ENCODE data around the gene PDZRN3.
A peak's percentile ranks its signal among the peaks of the same experiment; 100 is the strongest.

Gene PDZRN3

DNA sequence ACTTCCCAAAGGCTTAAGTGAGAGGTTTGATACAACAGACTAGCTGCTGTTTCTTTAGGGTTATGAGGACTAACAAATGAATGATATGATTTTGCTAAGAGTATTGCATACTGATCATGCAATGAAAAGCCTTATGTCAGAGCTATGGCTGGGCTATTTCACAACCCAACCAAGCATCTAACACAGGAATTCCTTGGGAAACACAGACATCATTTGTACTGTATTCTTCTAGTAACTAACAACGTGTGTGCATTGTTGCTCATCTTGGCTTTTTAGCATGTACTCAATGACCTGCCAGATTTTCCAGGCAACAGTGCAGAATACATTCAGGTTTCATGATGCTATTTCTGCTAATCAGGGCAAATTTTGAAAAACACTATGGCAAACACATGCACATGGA, 19.3 kb downstream of the PDZRN3 start:
- DNase-seq (ENCODE audit: low read depth, low spot score) = no peak
- CTCF ChIA-PET = interaction anchor here (1.2 to 2.9 kb wide), 5 partner anchors 13 to 243 kb away, joined by 4 to 12 read pairs (median 6); no protein-coding TSS in a partner anchor
- POLR2A ChIA-PET = interaction anchor here (1.1 to 2.4 kb wide), 2 partner anchors 16 to 19 kb away, joined by 3 to 9 read pairs; partner anchors contain the start of gene PDZRN3

DNA sequence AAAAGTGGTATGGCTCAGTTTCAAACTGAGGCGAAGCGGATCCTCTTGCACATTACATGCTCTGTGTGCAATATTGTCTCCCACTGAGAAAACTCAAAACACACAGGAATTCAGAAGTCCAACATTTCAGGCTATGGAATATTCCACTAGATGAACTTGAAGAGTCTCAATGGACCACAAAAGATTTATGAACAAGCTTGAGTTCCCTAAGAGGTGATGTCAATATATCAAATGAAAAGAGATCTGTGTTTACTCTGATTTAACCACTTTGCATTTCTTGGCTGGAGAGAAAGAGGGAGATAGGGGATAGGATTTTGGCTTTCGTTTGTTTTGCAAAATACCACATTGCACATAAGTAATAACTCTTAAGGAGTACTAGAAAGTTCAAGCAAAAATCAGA, 20.3 kb downstream of the PDZRN3 start:
- TF ChIP-seq CTCF (IDR thresholded peaks at IDR 0.05; ENCODE audit: insufficient read depth, low read length, missing control alignments) = no peak
- DNase-seq (ENCODE audit: low read depth, low spot score) = no peak
- CTCF ChIA-PET = interaction anchor here (0.8 to 2.9 kb wide), 7 partner anchors 10 to 244 kb away, joined by 3 to 12 read pairs (median 6); no protein-coding TSS in a partner anchor
- H3K4me3 ChIP-seq (ENCODE audit: low read depth, low read length) = no peak overlapping the region
- POLR2A ChIA-PET = interaction anchor here (1.1 to 3.0 kb wide), 3 partner anchors 17 to 57 kb away, joined by 3 to 24 read pairs (median 9); partner anchors contain the start of gene PDZRN3

More for the DNA sequence above, 19.3 kb downstream of the PDZRN3 start:
- TF ChIP-seq CTCF (IDR thresholded peaks at IDR 0.05; ENCODE audit: insufficient read depth, low read length, missing control alignments) = no peak
- no peak overlapping the region for H3K4me3 ChIP-seq (ENCODE audit: low read depth, low read length)

- POLR2A ChIA-PET = interaction anchor here (2.4 to 3.0 kb wide), 2 partner anchors 21 to 56 kb away, joined by 9 to 24 read pairs; partner anchors contain the start of gene PDZRN3
- CTCF ChIA-PET = interaction anchor here (0.8 to 2.9 kb wide), 4 partner anchors 11 to 96 kb away, joined by 3 to 12 read pairs (median 6); no protein-coding TSS in a partner anchor
- no peak for TF ChIP-seq CTCF (IDR thresholded peaks at IDR 0.05; ENCODE audit: insufficient read depth, low read length, missing control alignments)
Observed at GRCh38 chr3:73603762-73604171, 21.0 kb downstream of the PDZRN3 start.

DNA sequence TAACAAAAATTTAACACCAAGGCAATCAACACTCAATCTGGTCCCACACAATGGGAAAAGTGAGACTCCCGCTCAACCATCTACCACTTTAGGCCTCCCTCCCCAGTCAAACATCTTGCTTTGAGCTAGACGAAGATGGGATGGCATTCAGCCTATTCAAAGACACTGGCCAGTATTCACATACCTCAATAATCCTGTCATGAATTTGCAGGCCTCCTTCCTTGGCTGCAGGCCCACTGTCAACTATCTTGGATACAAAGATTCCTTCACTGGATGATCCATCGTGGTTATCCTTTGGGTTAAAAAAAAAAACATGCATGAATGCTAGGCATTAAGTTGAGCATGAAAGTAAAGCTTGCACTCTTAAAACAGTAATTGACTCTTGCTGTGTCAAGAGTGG, 22.6 kb downstream of the PDZRN3 start:
- peak; percentile 91 for DNase-seq (ENCODE audit: low read depth, low spot score)
- ChIA-PET POLR2A (interaction anchor here (0.7 to 3.0 kb wide), 4 partner anchors 19 to 198 kb away, joined by 3 to 24 read pairs (median 5); no protein-coding TSS in a partner anchor), CTCF (interaction anchor here (0.6 to 3.5 kb wide), 5 partner anchors 23 to 94 kb away, joined by 3 to 18 read pairs (median 3); no protein-coding TSS in a partner anchor)
- no peak for TF ChIP-seq CTCF (IDR thresholded peaks at IDR 0.05; ENCODE audit: insufficient read depth, low read length, missing control alignments)
- H3K4me3 ChIP-seq (ENCODE audit: low read depth, low read length) = no peak overlapping the region

More at GRCh38 chr3:73603762-73604171, 21.0 kb downstream of the PDZRN3 start:
- DNase-seq (ENCODE audit: low read depth, low spot score) = no peak
- no peak overlapping the region for H3K4me3 ChIP-seq (ENCODE audit: low read depth, low read length)

DNA sequence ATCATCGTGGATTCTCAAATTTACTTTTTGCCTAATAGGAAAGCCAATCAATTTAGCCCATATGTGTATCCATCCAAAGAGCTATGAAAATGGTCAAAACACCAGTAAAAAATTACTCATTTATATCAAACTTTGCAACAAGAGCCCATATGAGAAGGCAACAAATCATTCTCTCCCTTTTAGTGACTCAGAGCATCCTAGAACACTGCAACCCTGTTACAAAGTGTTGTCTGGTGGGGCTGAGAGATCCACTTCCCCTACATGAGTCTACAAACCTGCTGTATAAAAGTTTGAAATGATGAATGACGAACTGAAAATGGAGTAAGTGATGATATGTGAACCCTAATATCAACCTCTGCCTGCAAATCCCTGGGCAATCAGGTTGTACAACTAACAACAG, 23.3 kb downstream of the PDZRN3 start:
- POLR2A ChIA-PET = interaction anchor here (1.2 to 3.0 kb wide), 3 partner anchors 20 to 54 kb away, joined by 3 to 24 read pairs (median 7); no protein-coding TSS in a partner anchor
- no peak for DNase-seq (ENCODE audit: low read depth, low spot score)
- no peak for TF ChIP-seq CTCF (IDR thresholded peaks at IDR 0.05; ENCODE audit: insufficient read depth, low read length, missing control alignments)
- H3K4me3 ChIP-seq (ENCODE audit: low read depth, low read length) = no peak overlapping the region
- CTCF ChIA-PET = interaction anchor here (1.2 to 3.5 kb wide), 2 partner anchors 40 to 94 kb away, joined by 3 to 18 read pairs; no protein-coding TSS in a partner anchor

GRCh38 chr3:73601011-73601410, 23.7 kb downstream of the PDZRN3 start:
- CTCF ChIA-PET = interaction anchor here (3.5 kb wide), 1 partner anchor 93 kb away, joined by 18 read pairs; no protein-coding TSS in a partner anchor
- no peak overlapping the region for H3K4me3 ChIP-seq (ENCODE audit: low read depth, low read length)
- POLR2A ChIA-PET = interaction anchor here (0.9 to 1.3 kb wide), 2 partner anchors 23 to 64 kb away, joined by 3 to 7 read pairs; no protein-coding TSS in a partner anchor
- DNase-seq (ENCODE audit: low read depth, low spot score) = no peak
- TF ChIP-seq CTCF (IDR thresholded peaks at IDR 0.05; ENCODE audit: insufficient read depth, low read length, missing control alignments) = no peak

Data from AG04449 (cell line).